RCC 7860 (cell line): Measurements from ENCODE around the gene EFHC2.

Experiments used
- DNase-seq: peaks from one replicate; pipeline ENCODE4 v3.0.0-alpha.2; 2015; ENCODE audit warnings: low spot score
- FAIRE-seq: peaks from 2 replicates; lab custom pipeline; 2012; peaks lifted over from hg19 to GRCh38; lab: Jason Lieb, UNC

The EFHC2 gene

GRCh38 chrX:44343412-44344141 lies at the start of gene EFHC2:
TSS of gene EFHC2 (minus strand) at chrX:44343672. CDS start at chrX:44343588, 84 bp downstream.
- no peak for FAIRE-seq
- DNase-seq = no peak

- DNase-seq (no peak), FAIRE-seq (no peak)
Measured at GRCh38 chrX:44392767-44393166, 49.3 kb upstream of the EFHC2 start.

- DNase-seq = no peak
- FAIRE-seq = no peak
Measured at GRCh38 chrX:44384688-44385338, 41.3 kb upstream of the EFHC2 start.

GRCh38 chrX:44382871-44383270 lies 39.4 kb upstream of the EFHC2 start:
- FAIRE-seq (no peak), DNase-seq (no peak)

- DNase-seq (no peak), FAIRE-seq (no peak)
Measured at GRCh38 chrX:44352758-44353157, 9.3 kb upstream of the EFHC2 start.

GRCh38 chrX:44349561-44349960 lies 6.1 kb upstream of the EFHC2 start:
- FAIRE-seq (no peak), DNase-seq (no peak)

- DNase-seq = no peak
Measured at GRCh38 chrX:44344687-44345086, 1.2 kb upstream of the EFHC2 start.

GRCh38 chrX:44344194-44344593 lies 722 bp upstream of the EFHC2 start:
- FAIRE-seq (no peak), DNase-seq (no peak)

More at GRCh38 chrX:44344687-44345086, 1.2 kb upstream of the EFHC2 start:
- no peak for FAIRE-seq

GRCh38 chrX:44342866-44343265 lies 606 bp downstream of the EFHC2 start:
- no peak for FAIRE-seq

GRCh38 chrX:44338361-44338760 lies 5.1 kb downstream of the EFHC2 start:
- FAIRE-seq = no peak

More at GRCh38 chrX:44342866-44343265, 606 bp downstream of the EFHC2 start:
- DNase-seq = no peak

GRCh38 chrX:44332437-44332836 lies 11.0 kb downstream of the EFHC2 start:
- FAIRE-seq (no peak), DNase-seq (no peak)

More at GRCh38 chrX:44338361-44338760, 5.1 kb downstream of the EFHC2 start:
- no peak for DNase-seq

GRCh38 chrX:44330227-44330626 lies 13.2 kb downstream of the EFHC2 start:
- DNase-seq = no peak
- FAIRE-seq = no peak

- DNase-seq (no peak), FAIRE-seq (no peak)
Measured at GRCh38 chrX:44319550-44319949, 23.9 kb downstream of the EFHC2 start.

GRCh38 chrX:44317181-44317580 lies 26.3 kb downstream of the EFHC2 start:
- no peak for FAIRE-seq
- DNase-seq = no peak

- FAIRE-seq = no peak
Measured at GRCh38 chrX:44314808-44315207, 28.7 kb downstream of the EFHC2 start.

GRCh38 chrX:44314259-44314734 lies 29.2 kb downstream of the EFHC2 start:
- no peak for DNase-seq
- FAIRE-seq = no peak

More at GRCh38 chrX:44314808-44315207, 28.7 kb downstream of the EFHC2 start:
- DNase-seq = no peak

GRCh38 chrX:44312421-44312820 lies 31.1 kb downstream of the EFHC2 start:
- DNase-seq (no peak), FAIRE-seq (no peak)

GRCh38 chrX:44310227-44310626 lies 33.2 kb downstream of the EFHC2 start:
- DNase-seq (no peak), FAIRE-seq (no peak)

GRCh38 chrX:44308869-44309268 lies 34.6 kb downstream of the EFHC2 start:
- DNase-seq (no peak), FAIRE-seq (no peak)

- no peak for DNase-seq
Measured at GRCh38 chrX:44306356-44306755, 37.1 kb downstream of the EFHC2 start.

GRCh38 chrX:44305921-44306320 lies 37.6 kb downstream of the EFHC2 start:
- FAIRE-seq (no peak), DNase-seq (no peak)

More at GRCh38 chrX:44306356-44306755, 37.1 kb downstream of the EFHC2 start:
- no peak for FAIRE-seq

- FAIRE-seq = no peak
Measured at GRCh38 chrX:44303119-44303518, 40.4 kb downstream of the EFHC2 start.

More at GRCh38 chrX:44303119-44303518, 40.4 kb downstream of the EFHC2 start:
- no peak for DNase-seq
